ENCODE measurements around the gene ROBO4. TPM values are rescaled to one million over a fixed set of nuclear protein-coding genes. Genes with fewer than 3 reads are reported as not detected.

The ROBO4 gene
- total and polyA plus RNA-seq, 2 of the 13 experiments (the other 11 are each of a cell fraction or from before 2014, with no cell fraction given): 0.07 to 1.1 TPM

DNA sequence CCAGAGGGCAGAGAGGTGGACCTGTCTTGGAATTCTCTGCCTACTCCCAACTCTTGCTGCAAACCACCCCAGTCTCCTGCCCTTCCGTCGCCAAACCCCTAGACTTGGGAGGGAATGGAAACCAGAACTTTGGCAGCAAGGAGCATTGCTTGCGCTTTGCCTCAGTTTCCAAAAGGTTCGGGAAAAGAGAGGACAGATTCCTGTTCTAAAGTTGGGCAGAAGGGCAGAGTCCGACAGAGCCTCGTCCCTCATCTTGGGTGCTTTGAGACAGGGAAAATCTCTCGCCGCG lies 32.8 kb downstream of the ROBO4 start (continued):
- TF ChIP-seq, protein P1, sequence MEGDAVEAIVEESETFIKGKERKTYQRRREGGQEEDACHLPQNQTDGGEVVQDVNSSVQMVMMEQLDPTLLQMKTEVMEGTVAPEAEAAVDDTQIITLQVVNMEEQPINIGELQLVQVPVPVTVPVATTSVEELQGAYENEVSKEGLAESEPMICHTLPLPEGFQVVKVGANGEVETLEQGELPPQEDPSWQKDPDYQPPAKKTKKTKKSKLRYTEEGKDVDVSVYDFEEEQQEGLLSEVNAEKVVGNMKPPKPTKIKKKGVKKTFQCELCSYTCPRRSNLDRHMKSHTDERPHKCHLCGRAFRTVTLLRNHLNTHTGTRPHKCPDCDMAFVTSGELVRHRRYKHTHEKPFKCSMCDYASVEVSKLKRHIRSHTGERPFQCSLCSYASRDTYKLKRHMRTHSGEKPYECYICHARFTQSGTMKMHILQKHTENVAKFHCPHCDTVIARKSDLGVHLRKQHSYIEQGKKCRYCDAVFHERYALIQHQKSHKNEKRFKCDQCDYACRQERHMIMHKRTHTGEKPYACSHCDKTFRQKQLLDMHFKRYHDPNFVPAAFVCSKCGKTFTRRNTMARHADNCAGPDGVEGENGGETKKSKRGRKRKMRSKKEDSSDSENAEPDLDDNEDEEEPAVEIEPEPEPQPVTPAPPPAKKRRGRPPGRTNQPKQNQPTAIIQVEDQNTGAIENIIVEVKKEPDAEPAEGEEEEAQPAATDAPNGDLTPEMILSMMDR (CRISPR knock-in tag; IDR thresholded peaks at IDR 0.05): no peak

DNA sequence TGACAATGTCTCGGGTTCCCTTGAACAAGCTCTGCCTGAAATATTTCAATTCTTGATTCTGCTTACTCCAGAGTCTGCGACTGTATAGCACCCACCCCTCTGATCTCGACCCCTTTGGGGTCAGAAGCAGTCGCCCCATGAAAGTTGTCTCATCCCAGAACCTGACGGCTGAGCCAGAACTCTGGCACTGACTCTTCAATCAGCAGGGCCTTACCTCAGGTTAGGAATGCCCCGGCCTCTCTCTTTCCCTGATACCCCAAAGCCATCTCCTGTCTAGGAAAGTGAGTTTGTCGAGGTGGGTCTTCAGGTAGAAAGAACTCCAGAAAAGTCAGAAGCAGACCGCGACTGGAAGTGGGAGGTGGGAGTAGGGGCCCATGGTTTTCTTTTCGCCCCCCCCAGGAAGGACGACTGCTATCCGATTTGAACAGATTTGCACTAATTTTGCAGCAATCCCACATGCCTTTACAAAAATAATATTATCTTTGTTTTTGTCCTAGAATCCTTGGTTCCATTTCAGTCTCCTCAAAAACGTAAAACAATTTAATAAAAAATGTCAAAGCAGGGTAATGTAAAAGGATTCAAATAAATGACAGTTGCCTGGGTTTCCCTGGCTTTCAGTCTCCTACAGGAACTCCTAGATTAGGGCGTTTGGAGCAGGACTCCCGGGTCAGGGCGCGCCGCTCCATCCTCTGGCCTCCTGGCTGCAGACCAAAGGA lies 33.3 kb downstream of the ROBO4 start:
- Histone ChIP-seq H3K27ac (ENCODE audit: extremely low read length, insufficient read depth, low read length) (no peak overlapping the region), H3K4me3 (replicated peaks in 1 of 3; ENCODE audit: insufficient read depth in 1 of 3, low read depth in 2 of 3, low read length in 3 of 3) (no peak overlapping the region), H3K4me1 (ENCODE audit: insufficient read depth, low read length) (peaks cover 34% of the 10 kb centered on the region), H3K36me3 (replicated peaks in 1 of 2; ENCODE audit: control insufficient read depth in 1 of 2, insufficient read depth in 2 of 2, low read length in 2 of 2) (no peaks in the 10 kb centered on the region), H3K27me3 (ENCODE audit: control insufficient read depth in 1 of 2, insufficient read depth in 2 of 2, low read length in 2 of 2) (peaks cover 18 to 73% of the 10 kb centered on the region in 2 experiments; a peak in 4 of 5 replicates), H2AFZ (ENCODE audit: low read length) (no peak overlapping the region), H3K4me2 (ENCODE audit: low read depth, low read length) (no peak overlapping the region), H3K9me3 (ENCODE audit: low read length) (no peaks in the 10 kb centered on the region), H3K79me2 (ENCODE audit: insufficient read depth, low read length) (no peaks in the 10 kb centered on the region), H4K20me1 (ENCODE audit: insufficient read depth, low read length) (no peaks in the 10 kb centered on the region), H3K9ac (ENCODE audit: insufficient read depth, low read depth, low read length) (no peak overlapping the region)
- ATAC-seq (no peak), DNase-seq (ENCODE audit: low spot score) (no peak), FAIRE-seq (no peak)
- in situ Hi-C loops (cut with HindIII; ENCODE audit: extremely low pct_ligation_motif_present, low pct_unique_long_range_greater_than_20kb): loop anchor here (10.0 kb wide), 3 partner anchors 190 to 460 kb away; partner anchors contain the start of genes SIAE and SPA17
- CTCF ChIA-PET (ENCODE audit: low intra/inter-chr PET ratio, low total read pairs): no interaction called here
- WGBS (ENCODE audit: low lambda C conversion rate): 22% methylated on average over 18 of the region's 18 CpGs
- TF ChIP-seq, protein P2, sequence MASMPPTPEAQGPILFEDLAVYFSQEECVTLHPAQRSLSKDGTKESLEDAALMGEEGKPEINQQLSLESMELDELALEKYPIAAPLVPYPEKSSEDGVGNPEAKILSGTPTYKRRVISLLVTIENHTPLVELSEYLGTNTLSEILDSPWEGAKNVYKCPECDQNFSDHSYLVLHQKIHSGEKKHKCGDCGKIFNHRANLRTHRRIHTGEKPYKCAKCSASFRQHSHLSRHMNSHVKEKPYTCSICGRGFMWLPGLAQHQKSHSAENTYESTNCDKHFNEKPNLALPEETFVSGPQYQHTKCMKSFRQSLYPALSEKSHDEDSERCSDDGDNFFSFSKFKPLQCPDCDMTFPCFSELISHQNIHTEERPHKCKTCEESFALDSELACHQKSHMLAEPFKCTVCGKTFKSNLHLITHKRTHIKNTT (CRISPR knock-in tag; IDR thresholded peaks at IDR 0.05): no peak
- TF ChIP-seq XBP1 (CRISPR knock-in tag; IDR thresholded peaks at IDR 0.05) (no peak), ZNF563 (CRISPR knock-in tag; IDR thresholded peaks at IDR 0.05) (no peak), ADNP (CRISPR knock-in tag; IDR thresholded peaks at IDR 0.05) (no peak), HNRNPK (IDR thresholded peaks at IDR 0.05; ENCODE audit: low read depth, low read length, poor library complexity, severe bottlenecking) (no peak), GABPA (IDR thresholded peaks at IDR 0.05; ENCODE audit: low read depth, low read length) (no peak), GABPA (CRISPR knock-in tag; IDR thresholded peaks at IDR 0.05; ENCODE audit: low read depth) (no peak), ZNF263 (CRISPR knock-in tag; IDR thresholded peaks at IDR 0.05) (no peak), ZNF260 (CRISPR knock-in tag; IDR thresholded peaks at IDR 0.05; ENCODE audit: borderline replicate concordance, low read depth) (no peak), ZNF674 (CRISPR knock-in tag; IDR thresholded peaks at IDR 0.05; ENCODE audit: low read depth) (no peak), ZNF773 (CRISPR knock-in tag; IDR thresholded peaks at IDR 0.05; ENCODE audit: borderline replicate concordance) (no peak), MAFG (CRISPR knock-in tag; IDR thresholded peaks at IDR 0.05) (no peak), SRSF1 (optimal IDR thresholded peaks at IDR 0.05; ENCODE audit: low read depth, low read length) (no peak), JUN (CRISPR knock-in tag; IDR thresholded peaks at IDR 0.05) (no peak)
- TF ChIP-seq, protein P3, sequence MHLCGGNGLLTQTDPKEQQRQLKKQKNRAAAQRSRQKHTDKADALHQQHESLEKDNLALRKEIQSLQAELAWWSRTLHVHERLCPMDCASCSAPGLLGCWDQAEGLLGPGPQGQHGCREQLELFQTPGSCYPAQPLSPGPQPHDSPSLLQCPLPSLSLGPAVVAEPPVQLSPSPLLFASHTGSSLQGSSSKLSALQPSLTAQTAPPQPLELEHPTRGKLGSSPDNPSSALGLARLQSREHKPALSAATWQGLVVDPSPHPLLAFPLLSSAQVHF (CRISPR knock-in tag; IDR thresholded peaks at IDR 0.05): no peak
- TF ChIP-seq, protein P4, sequence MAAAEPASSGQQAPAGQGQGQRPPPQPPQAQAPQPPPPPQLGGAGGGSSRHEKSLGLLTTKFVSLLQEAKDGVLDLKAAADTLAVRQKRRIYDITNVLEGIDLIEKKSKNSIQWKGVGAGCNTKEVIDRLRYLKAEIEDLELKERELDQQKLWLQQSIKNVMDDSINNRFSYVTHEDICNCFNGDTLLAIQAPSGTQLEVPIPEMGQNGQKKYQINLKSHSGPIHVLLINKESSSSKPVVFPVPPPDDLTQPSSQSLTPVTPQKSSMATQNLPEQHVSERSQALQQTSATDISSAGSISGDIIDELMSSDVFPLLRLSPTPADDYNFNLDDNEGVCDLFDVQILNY (CRISPR knock-in tag; conservative IDR thresholded peaks at IDR 0.05): no peak
- no TSS peak for BruUV-seq (replicated peaks)
- POLR2A ChIA-PET: no interaction called here
- intact Hi-C loops (cut with micrococcal nuclease; ENCODE audit: unreplicated experiment): no loop called here

Measured in HepG2 (cell line).